Astrocyte of the hippocampus (primary cell): ENCODE data around the gene FAM24B.
"Not testable (repeated sequence)": the region's sequence is repeated elsewhere in the genome, so short reads cannot be mapped to it uniquely, and the experiment has no call there.

ENCODE experiments used
- DNase-seq: peaks from one replicate; pipeline ENCODE4 v3.0.0; 2011; ENCODE audit warnings: low read depth, low spot score

Gene FAM24B

GRCh38 chr10:122879339-122880273 lies at the start of gene FAM24B:
Gene FAM24B, minus strand, starts transcription at chr10:122879581. Its CDS starts 29,066 bp downstream, at chr10:122850515.
- peak; percentile 99 for DNase-seq

GRCh38 chr10:122915700-122916099 lies 36.3 kb upstream of the FAM24B start:
- no peak for DNase-seq

GRCh38 chr10:122911889-122912484 lies 32.6 kb upstream of the FAM24B start:
- DNase-seq, result peak; percentile 84

- no peak for DNase-seq
Measured at GRCh38 chr10:122910310-122910709, 30.9 kb upstream of the FAM24B start, which contains the start of gene FAM24A. Gene FAM24A, plus strand, starts transcription at chr10:122910610. Its CDS starts 1,025 bp downstream, at chr10:122911635.

GRCh38 chr10:122903861-122904260 lies 24.5 kb upstream of the FAM24B start:
- DNase-seq, result not testable (repeated sequence)

GRCh38 chr10:122894261-122894944 lies 15.0 kb upstream of the FAM24B start:
- DNase-seq, result no peak

- no peak for DNase-seq
Measured at GRCh38 chr10:122884166-122884565, 4.8 kb upstream of the FAM24B start.

- no peak for DNase-seq
Measured at GRCh38 chr10:122882766-122883165, 3.4 kb upstream of the FAM24B start.

GRCh38 chr10:122878799-122879338 lies 512 bp downstream of the FAM24B start:
- no peak for DNase-seq

GRCh38 chr10:122877264-122877663 lies 2.1 kb downstream of the FAM24B start:
- no peak for DNase-seq

GRCh38 chr10:122876467-122876855 lies 2.9 kb downstream of the FAM24B start:
- no peak for DNase-seq

- DNase-seq, result no peak
Measured at GRCh38 chr10:122875843-122876466, 3.4 kb downstream of the FAM24B start.

GRCh38 chr10:122871947-122872346 lies 7.4 kb downstream of the FAM24B start:
- DNase-seq, result not testable (repeated sequence)

GRCh38 chr10:122868768-122869167 lies 10.6 kb downstream of the FAM24B start:
- DNase-seq, result not testable (repeated sequence)

- peak; percentile 35 for DNase-seq
Measured at GRCh38 chr10:122866757-122867482, 12.5 kb downstream of the FAM24B start.

- DNase-seq, result peak; percentile 60
Measured at GRCh38 chr10:122864901-122865300, 14.5 kb downstream of the FAM24B start.

- DNase-seq, result no peak
Measured at GRCh38 chr10:122864194-122864592, 15.2 kb downstream of the FAM24B start.

- no peak for DNase-seq
Measured at GRCh38 chr10:122863216-122864193, 15.9 kb downstream of the FAM24B start.

- peak; percentile 58 for DNase-seq
Measured at GRCh38 chr10:122861711-122862161, 17.6 kb downstream of the FAM24B start.
